ENCODE results near the gene ST14.
A peak's percentile ranks its signal among the peaks of the same experiment; 100 is the strongest.

The ST14 gene

DNA sequence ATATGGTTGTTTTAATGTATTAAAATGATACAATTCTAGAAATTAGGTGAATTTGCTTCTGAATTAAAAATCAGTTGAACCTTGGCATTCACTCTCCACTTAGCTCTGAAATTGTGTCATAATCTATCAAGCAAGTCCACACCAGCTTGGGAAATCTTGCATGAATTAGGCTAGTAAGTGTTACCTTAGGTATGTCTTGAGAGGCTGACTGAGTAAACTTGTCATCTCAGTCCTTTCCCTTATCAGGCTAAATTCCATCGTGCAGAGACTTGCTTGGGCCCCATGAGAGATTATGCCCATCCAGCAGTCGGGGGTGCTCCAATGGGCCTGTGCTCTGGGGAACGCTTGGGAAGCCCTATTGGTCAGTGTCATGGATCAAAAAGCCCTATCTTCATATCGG lies 33.9 kb upstream of the ST14 start:
- H3K4me3 ChIP-seq (ENCODE audit: low read depth, low read length) = no peak overlapping the region
- TF ChIP-seq, protein P1, sequence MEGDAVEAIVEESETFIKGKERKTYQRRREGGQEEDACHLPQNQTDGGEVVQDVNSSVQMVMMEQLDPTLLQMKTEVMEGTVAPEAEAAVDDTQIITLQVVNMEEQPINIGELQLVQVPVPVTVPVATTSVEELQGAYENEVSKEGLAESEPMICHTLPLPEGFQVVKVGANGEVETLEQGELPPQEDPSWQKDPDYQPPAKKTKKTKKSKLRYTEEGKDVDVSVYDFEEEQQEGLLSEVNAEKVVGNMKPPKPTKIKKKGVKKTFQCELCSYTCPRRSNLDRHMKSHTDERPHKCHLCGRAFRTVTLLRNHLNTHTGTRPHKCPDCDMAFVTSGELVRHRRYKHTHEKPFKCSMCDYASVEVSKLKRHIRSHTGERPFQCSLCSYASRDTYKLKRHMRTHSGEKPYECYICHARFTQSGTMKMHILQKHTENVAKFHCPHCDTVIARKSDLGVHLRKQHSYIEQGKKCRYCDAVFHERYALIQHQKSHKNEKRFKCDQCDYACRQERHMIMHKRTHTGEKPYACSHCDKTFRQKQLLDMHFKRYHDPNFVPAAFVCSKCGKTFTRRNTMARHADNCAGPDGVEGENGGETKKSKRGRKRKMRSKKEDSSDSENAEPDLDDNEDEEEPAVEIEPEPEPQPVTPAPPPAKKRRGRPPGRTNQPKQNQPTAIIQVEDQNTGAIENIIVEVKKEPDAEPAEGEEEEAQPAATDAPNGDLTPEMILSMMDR (IDR thresholded peaks at IDR 0.05; ENCODE audit: low read depth, low read length) = no peak

DNA sequence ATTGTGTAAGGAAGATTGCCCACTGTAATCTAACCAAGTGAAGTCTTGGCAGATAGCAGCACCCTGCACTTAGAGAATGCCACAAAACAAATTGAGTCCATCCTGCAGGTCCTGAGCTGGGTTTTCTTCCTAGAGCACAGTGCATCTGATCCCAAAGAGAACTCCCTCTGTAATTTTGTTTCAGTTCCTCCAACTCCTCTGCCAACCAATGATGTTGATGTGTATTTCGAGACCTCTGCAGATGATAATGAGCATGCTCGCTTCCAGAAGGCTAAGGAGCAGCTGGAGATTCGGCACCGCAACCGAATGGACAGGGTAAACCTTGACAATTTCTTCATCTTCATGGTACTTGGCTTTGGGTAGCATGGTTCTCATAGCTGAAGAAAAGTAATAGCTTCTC lies 33.1 kb upstream of the ST14 start:
- TF ChIP-seq, protein P1 (IDR thresholded peaks at IDR 0.05; ENCODE audit: low read depth, low read length) = no peak
- no peak overlapping the region for H3K4me3 ChIP-seq (ENCODE audit: low read depth, low read length)

DNA sequence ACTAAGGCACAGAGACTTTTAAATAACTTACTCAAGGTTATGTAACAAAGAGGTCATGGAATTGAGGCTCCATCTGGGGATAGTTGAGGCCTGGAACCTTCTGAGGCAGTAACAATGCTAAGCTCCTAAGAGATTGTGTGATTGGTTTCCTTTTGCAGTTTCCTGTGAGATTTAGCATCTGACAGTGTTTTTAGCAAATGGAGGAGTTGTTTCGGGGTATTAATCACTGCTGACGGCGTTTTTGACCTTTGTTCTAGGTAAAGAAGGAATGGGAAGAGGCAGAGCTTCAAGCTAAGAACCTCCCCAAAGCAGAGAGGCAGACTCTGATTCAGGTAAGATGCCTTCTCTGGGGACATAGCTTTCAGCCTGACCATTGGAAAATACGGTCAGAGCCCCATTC lies 32.1 kb upstream of the ST14 start:
- H3K4me3 ChIP-seq (ENCODE audit: low read depth, low read length) = no peak overlapping the region
- TF ChIP-seq, protein P1 (IDR thresholded peaks at IDR 0.05; ENCODE audit: low read depth, low read length) = no peak

DNA sequence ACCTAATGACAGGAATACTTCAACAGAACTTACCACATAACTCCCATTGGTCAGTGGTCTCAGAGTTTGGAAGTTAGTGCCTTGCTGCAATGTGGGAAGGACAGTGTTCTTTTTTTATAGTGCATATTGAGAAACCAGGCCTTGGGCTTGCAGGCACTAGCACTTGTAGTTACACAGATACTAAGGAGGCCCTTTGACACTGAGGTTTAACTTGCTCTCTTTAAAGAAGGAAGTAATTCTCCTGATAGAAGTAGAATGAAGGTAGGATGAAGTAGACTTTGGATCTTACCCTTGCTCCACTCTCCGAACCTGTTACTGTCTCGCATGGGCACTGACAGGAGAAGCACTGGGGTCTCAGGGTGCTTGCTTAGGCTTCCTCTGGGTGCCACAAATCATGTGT lies 31.0 kb upstream of the ST14 start:
- TF ChIP-seq, protein P1 (IDR thresholded peaks at IDR 0.05; ENCODE audit: low read depth, low read length) = no peak
- no peak overlapping the region for H3K4me3 ChIP-seq (ENCODE audit: low read depth, low read length)

DNA sequence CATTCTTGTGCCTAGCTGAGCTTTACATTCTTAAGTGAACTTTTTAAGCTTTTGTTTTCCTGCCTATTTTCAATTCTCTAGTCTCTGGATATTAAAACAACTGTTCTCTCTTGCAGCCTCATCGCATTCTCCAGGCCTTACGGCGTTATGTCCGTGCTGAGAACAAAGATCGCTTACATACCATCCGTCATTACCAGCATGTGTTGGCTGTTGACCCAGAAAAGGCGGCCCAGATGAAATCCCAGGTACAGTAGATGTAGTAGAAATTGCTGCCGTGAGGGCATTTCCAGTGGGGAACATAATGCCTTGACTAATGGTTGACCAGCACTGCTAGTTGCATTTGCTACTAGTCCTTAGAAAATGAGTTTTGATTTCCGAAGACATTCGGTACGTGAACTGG lies 29.7 kb upstream of the ST14 start:
- TF ChIP-seq, protein P1 (IDR thresholded peaks at IDR 0.05; ENCODE audit: low read depth, low read length) = no peak
- no peak overlapping the region for H3K4me3 ChIP-seq (ENCODE audit: low read depth, low read length)

DNA sequence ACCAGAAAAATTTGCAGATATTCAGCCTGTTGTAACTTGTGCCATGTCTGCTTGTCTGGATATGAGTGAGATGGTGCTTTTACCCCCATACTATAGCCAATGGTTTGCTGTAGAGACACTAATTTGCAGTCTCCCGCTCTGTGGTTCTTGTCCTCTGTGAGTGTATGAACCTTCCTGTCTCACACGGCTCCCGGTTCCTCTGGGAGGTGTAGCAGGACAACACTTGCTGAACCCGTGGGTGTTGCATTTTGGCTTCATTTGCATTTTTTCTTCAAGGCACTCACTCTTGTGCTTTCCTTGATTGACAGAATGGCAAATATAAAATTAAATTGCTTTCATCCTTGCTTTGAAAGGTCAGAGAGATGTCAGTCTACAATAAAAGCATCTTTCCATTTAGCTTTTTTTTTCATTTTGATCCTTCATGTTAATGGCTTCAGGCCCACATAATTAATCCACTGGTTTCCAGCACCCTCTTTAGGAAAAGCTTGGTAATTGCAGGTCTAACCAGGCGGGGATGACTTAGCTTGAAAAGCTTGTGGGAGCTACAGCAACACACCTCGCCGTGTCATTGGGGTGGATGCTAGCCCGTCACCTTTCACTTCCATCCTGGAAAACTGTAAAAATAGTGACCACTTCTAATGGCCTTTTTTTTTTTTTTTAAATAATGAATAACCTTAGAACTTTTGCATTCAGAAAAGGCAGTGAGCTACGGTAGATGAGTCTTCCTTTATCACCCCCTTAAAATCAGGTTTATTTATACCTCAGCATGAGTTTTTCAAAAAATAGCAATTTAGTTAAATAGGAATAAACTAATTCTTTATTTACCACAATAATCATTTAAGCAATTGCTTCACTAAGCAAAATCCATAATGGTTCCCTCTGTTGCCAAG lies 27.4 kb upstream of the ST14 start:
- TF ChIP-seq, protein P1 (IDR thresholded peaks at IDR 0.05; ENCODE audit: low read depth, low read length) = peak; percentile 78
- no peak overlapping the region for H3K4me3 ChIP-seq (ENCODE audit: low read depth, low read length)

GRCh38 chr11:130133716-130134115 lies 25.9 kb upstream of the ST14 start:
- no peak overlapping the region for H3K4me3 ChIP-seq (ENCODE audit: low read depth, low read length)
- TF ChIP-seq, protein P1 (IDR thresholded peaks at IDR 0.05; ENCODE audit: low read depth, low read length) = no peak

Measured in WI38 (cell line).